H54 (cell line): ENCODE measurements around the gene DCTPP1.
"Not testable (repeated sequence)": the region's sequence is repeated elsewhere in the genome, so short reads cannot be mapped to it uniquely, and the experiment has no call there.

Experiments used
- DNase-seq: peaks from one replicate; pipeline ENCODE4 v3.0.0; 2011; ENCODE audit warnings: low spot score, mixed read lengths; ENCODE audit not compliant: insufficient read length
- FAIRE-seq: peaks from 3 replicates; lab custom pipeline; 2011; peaks lifted over from hg19 to GRCh38; lab: Jason Lieb, UNC
- POLR2A ChIP-seq: IDR thresholded peaks from 2 replicates; pipeline ENCODE4 v1.6.1; 2011; ENCODE audit warnings: low read depth, mild to moderate bottlenecking, low read length

DCTPP1 gene

GRCh38 chr16:30458561-30459394, 28.9 kb upstream of the DCTPP1 start:
- no peak for DNase-seq
- no peak for FAIRE-seq
- no peak for TF ChIP-seq POLR2A

GRCh38 chr16:30457743-30458560, 28.1 kb upstream of the DCTPP1 start:
- TF ChIP-seq POLR2A = no peak
- FAIRE-seq = no peak
- no peak for DNase-seq

- TF ChIP-seq POLR2A = no peak
- FAIRE-seq = no peak
- DNase-seq = no peak
Measured at GRCh38 chr16:30457256-30457655, 27.4 kb upstream of the DCTPP1 start.

DNA sequence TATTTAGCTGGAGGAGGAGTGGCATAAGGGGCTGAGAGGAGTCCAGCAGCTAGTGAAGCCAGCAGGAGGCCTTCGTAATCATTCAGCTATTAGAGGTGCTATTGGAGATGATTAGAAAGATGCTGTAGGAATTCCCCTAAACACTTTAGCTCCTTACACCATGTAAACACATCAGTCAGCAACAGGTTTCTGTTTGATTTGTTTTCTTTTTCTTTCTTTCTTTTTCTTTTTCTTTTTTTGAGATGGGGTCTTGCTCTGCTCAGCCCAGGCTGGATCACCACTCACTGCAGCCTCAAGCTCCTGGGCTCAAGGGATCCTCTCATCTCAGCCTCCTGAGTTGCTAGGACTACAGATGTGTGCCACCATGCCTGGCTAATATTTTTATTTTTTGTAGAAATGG, 26.5 kb upstream of the DCTPP1 start:
- FAIRE-seq = no peak
- DNase-seq = no peak
- no peak for TF ChIP-seq POLR2A

- DNase-seq, FAIRE-seq: not testable (repeated sequence)
Measured at GRCh38 chr16:30452709-30453580, 23.1 kb upstream of the DCTPP1 start.

GRCh38 chr16:30449116-30449435, 19.2 kb upstream of the DCTPP1 start:
- no peak for DNase-seq
- no peak for TF ChIP-seq POLR2A

GRCh38 chr16:30447512-30448226, 17.8 kb upstream of the DCTPP1 start:
- no peak for FAIRE-seq
- TF ChIP-seq POLR2A = no peak

More at GRCh38 chr16:30449116-30449435, 19.2 kb upstream of the DCTPP1 start:
- FAIRE-seq = no peak

DNA sequence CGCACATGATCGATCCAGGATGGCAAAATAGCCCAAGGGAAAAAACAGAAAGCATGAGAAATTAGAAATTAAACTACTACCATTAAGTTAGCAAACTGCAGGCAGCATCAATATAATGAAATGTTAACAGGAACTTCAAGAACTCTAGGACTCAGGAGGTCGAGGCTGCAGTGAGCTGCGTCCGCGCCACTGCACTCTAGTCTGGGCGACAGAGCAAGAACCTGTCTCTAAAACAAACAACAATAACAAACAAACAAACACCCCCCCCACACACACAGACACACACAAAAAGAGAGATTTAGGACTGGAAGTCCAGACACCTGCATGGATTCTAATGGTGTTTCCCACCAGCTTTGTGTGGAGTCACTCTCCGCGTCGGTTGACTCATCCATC, 16.4 kb upstream of the DCTPP1 start:
- FAIRE-seq = no peak
- DNase-seq = no peak
- no peak for TF ChIP-seq POLR2A

More at GRCh38 chr16:30447512-30448226, 17.8 kb upstream of the DCTPP1 start:
- no peak for DNase-seq

GRCh38 chr16:30445408-30446202, 15.8 kb upstream of the DCTPP1 start, which contains the start of gene SEPHS2:
SEPHS2 (minus strand) TSS chr16:30445874; CDS start chr16:30445727, 147 bp downstream.
- TF ChIP-seq POLR2A = peak; percentile 80
- FAIRE-seq (no peak), DNase-seq (peak; percentile 81)

GRCh38 chr16:30445149-30445407, 15.2 kb upstream of the DCTPP1 start:
- no peak for DNase-seq
- no peak for FAIRE-seq
- 0 out of 2 replicates have a peak, but pooled peaks have one; percentile 7 for TF ChIP-seq POLR2A

GRCh38 chr16:30444231-30445148, 14.7 kb upstream of the DCTPP1 start:
- DNase-seq (no peak), FAIRE-seq (no peak)
- TF ChIP-seq POLR2A = no peak
